Measurements from ENCODE around the gene NEK1. TPM values are rescaled to one million over a fixed set of nuclear protein-coding genes. Genes with fewer than 3 reads are reported as not detected.

NEK1 gene
- total RNA-seq, 2 donors from 2014 or later, result 8.0 to 24.0 TPM

- Histone ChIP-seq H3K9me3 (no peaks in the 10 kb centered on the region), H3K4me1 (ENCODE audit: control insufficient read depth in 1 of 2, low read depth in 2 of 2) (peaks cover 0 to 21% of the 10 kb centered on the region in 2 donors), H3K4me3 (no peak overlapping the region), H3K27ac (peak overlapping the region in 1 of 2 donors; percentile 35), H3K27me3 (replicated peaks; ENCODE audit: insufficient read depth) (no peaks in the 10 kb centered on the region), H3K36me3 (no peaks in the 10 kb centered on the region)
- DNase-seq (ENCODE audit: low spot score) (no peak), ATAC-seq (ENCODE audit: insufficient number of reproducible peaks, low FRiP score, low read depth) (no peak)
- no peak for TF ChIP-seq CTCF (IDR thresholded peaks at IDR 0.05)
Measured at GRCh38 chr4:169604903-169605331, 7.5 kb downstream of the NEK1 start.

GRCh38 chr4:169604131-169604900 lies 8.1 kb downstream of the NEK1 start:
- no peak for ATAC-seq (ENCODE audit: insufficient number of reproducible peaks, low FRiP score, low read depth)

GRCh38 chr4:169603312-169603711 lies 9.1 kb downstream of the NEK1 start:
- H3K4me3 ChIP-seq, result no peak overlapping the region
- peaks cover 0 to 19% of the 10 kb centered on the region in 2 donors for H3K4me1 ChIP-seq (ENCODE audit: control insufficient read depth in 1 of 2, low read depth in 2 of 2)
- H3K9me3 ChIP-seq, result no peaks in the 10 kb centered on the region
- no peak for TF ChIP-seq CTCF (IDR thresholded peaks at IDR 0.05)
- no peaks in the 10 kb centered on the region for H3K36me3 ChIP-seq
- no peak overlapping the region for H3K27ac ChIP-seq
- DNase-seq (ENCODE audit: low spot score) (no peak), ATAC-seq (ENCODE audit: insufficient number of reproducible peaks, low FRiP score, low read depth) (no peak)
- no peaks in the 10 kb centered on the region for H3K27me3 ChIP-seq (replicated peaks; ENCODE audit: insufficient read depth)

More at GRCh38 chr4:169604131-169604900, 8.1 kb downstream of the NEK1 start:
- H3K9me3 ChIP-seq, result no peaks in the 10 kb centered on the region
- H3K4me3 ChIP-seq, result no peak overlapping the region
- peaks cover 0 to 19% of the 10 kb centered on the region in 2 donors for H3K4me1 ChIP-seq (ENCODE audit: control insufficient read depth in 1 of 2, low read depth in 2 of 2)
- no peaks in the 10 kb centered on the region for H3K27me3 ChIP-seq (replicated peaks; ENCODE audit: insufficient read depth)
- no peaks in the 10 kb centered on the region for H3K36me3 ChIP-seq
- no peak for TF ChIP-seq CTCF (IDR thresholded peaks at IDR 0.05)
- no peak for DNase-seq (ENCODE audit: low spot score)
- H3K27ac ChIP-seq, result no peak overlapping the region

- ATAC-seq (ENCODE audit: insufficient number of reproducible peaks, low FRiP score, low read depth) (no peak), DNase-seq (ENCODE audit: low spot score) (no peak)
- H3K27me3 ChIP-seq (replicated peaks; ENCODE audit: insufficient read depth), result no peaks in the 10 kb centered on the region
- no peak for TF ChIP-seq CTCF (IDR thresholded peaks at IDR 0.05)
- no peaks in the 10 kb centered on the region for H3K36me3 ChIP-seq
- H3K4me1 ChIP-seq (ENCODE audit: control insufficient read depth in 1 of 2, low read depth in 2 of 2), result peaks cover 0 to 13% of the 10 kb centered on the region in 2 donors
- no peak overlapping the region for H3K27ac ChIP-seq
- no peak overlapping the region for H3K4me3 ChIP-seq
- no peaks in the 10 kb centered on the region for H3K9me3 ChIP-seq
Measured at GRCh38 chr4:169601016-169601771, 11.2 kb downstream of the NEK1 start.

- no peak overlapping the region for H3K27ac ChIP-seq
- DNase-seq (ENCODE audit: low spot score) (no peak), ATAC-seq (ENCODE audit: insufficient number of reproducible peaks, low FRiP score, low read depth) (no peak)
- H3K27me3 ChIP-seq (replicated peaks; ENCODE audit: insufficient read depth), result no peaks in the 10 kb centered on the region
- no peaks in the 10 kb centered on the region for H3K9me3 ChIP-seq
- H3K4me3 ChIP-seq, result no peak overlapping the region
- no peak for TF ChIP-seq CTCF (IDR thresholded peaks at IDR 0.05)
- H3K4me1 ChIP-seq (ENCODE audit: control insufficient read depth in 1 of 2, low read depth in 2 of 2), result no peaks in the 10 kb centered on the region
- peaks cover 4% of the 10 kb centered on the region for H3K36me3 ChIP-seq
Measured at GRCh38 chr4:169594560-169595195, 17.7 kb downstream of the NEK1 start.
